Mucosa of stomach (tissue), 1 donor: ENCODE results near the gene INPP5B.
"Not testable (repeated sequence)": the region's sequence is repeated elsewhere in the genome, so short reads cannot be mapped to it uniquely, and the experiment has no call there.

ENCODE experiments used
- H3K27me3 ChIP-seq: one replicate; pipeline ENCODE4 v1.7.0; 2013; ENCODE audit warnings: mild to moderate bottlenecking, low read length; ENCODE audit not compliant: control insufficient read depth, insufficient read depth
- H3K36me3 ChIP-seq: one replicate; pipeline ENCODE4 v1.7.0; 2013; ENCODE audit warnings: low read length; ENCODE audit not compliant: control insufficient read depth, insufficient read depth
- H3K4me1 ChIP-seq: one replicate; pipeline ENCODE4 v1.7.0; 2013; ENCODE audit warnings: mild to moderate bottlenecking, low read length; ENCODE audit not compliant: control insufficient read depth, insufficient read depth
- H3K4me3 ChIP-seq: one replicate; pipeline ENCODE4 v1.7.0; 2013; ENCODE audit warnings: low read length
- H3K9ac ChIP-seq: one replicate; pipeline ENCODE4 v1.7.0; 2013; ENCODE audit warnings: mild to moderate bottlenecking, low read length, moderate library complexity
- H3K9me3 ChIP-seq: one replicate; pipeline ENCODE4 v1.7.0; 2013; ENCODE audit warnings: mild to moderate bottlenecking, low read length, moderate library complexity; ENCODE audit not compliant: control insufficient read depth
- donor health status: Pancreatic carcinoma.

Gene INPP5B

DNA sequence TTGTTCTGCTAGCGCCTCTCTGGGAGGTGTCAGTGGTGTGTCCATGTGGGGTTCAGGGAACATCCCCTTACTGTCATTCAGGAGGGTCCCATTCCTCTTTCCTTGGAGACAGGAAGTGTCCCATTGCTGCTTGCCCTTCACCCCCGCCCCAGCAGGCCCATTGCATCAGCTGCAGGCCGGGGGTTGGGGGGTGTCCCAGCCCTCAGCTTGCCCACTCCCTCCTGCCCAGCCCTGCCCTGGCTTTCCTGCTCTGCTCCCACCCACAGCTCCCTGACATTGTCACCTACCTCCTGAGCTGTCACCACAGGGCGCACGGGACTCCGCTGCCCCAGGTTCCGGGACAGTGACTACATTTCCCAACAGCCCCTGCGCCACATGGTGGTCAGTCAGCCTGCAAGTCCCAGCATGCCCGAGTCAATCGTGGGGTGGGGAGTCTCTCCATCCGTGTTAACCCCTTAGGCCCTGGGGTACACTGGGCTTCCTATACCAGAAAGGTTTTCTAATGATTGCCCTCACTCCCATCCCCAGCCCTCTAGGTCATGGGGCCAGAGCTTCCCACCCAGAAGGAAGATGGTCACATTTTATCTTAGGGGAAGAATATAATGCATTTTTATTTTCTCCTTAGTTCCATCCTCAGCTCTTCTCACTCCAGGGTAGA is at the start of gene INPP5B:
INPP5B (minus strand) TSS at position 351 of the 658 bp plus-strand sequence. CDS start 745 bp downstream, outside the sequence.
- H3K36me3 ChIP-seq, result no peaks in the 10 kb centered on the region
- no peaks in the 10 kb centered on the region for H3K9me3 ChIP-seq
- H3K4me1 ChIP-seq, result peaks cover 17% of the 10 kb centered on the region
- H3K4me3 ChIP-seq, result peak within 1 kb of the TSS; percentile 89
- H3K27me3 ChIP-seq, result no peaks in the 10 kb centered on the region
- peak within 1 kb of the TSS; percentile 90 for H3K9ac ChIP-seq

DNA sequence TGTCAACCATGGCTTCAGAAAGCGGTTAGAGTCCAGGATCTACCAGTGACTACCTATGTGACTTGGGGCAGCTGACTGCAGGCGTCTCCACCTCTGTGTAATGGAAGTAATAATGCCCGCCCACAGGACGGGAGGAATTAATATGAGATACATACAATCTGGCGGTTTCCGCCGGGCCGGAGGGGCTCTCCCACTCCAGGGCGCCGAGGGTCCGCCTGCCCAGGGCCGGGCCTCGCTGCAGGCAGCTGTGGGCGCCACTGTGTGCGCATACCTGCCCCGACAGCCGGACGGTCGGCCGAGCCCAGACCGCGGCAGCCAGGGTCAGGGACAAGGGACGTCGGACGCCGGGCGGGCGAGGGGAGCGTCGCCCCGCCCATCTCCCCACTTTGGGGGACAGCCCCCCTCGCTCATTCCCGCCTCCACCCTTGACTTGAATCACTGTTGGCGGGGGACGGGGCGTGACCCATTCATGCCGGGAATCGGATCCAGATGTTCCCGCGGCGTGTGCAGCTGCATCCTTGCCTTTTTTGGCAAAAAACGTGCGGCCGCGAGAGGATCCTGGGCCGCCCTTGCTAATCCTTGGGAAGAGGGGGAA is 49.0 kb upstream of the INPP5B start:
- peaks cover 44% of the 10 kb centered on the region for H3K4me1 ChIP-seq
- no peaks in the 10 kb centered on the region for H3K9me3 ChIP-seq
- H3K9ac ChIP-seq, result peak overlapping the region; percentile 74
- peak overlapping the region; percentile 46 for H3K4me3 ChIP-seq
- H3K36me3 ChIP-seq, result no peaks in the 10 kb centered on the region
- H3K27me3 ChIP-seq, result no peaks in the 10 kb centered on the region

DNA sequence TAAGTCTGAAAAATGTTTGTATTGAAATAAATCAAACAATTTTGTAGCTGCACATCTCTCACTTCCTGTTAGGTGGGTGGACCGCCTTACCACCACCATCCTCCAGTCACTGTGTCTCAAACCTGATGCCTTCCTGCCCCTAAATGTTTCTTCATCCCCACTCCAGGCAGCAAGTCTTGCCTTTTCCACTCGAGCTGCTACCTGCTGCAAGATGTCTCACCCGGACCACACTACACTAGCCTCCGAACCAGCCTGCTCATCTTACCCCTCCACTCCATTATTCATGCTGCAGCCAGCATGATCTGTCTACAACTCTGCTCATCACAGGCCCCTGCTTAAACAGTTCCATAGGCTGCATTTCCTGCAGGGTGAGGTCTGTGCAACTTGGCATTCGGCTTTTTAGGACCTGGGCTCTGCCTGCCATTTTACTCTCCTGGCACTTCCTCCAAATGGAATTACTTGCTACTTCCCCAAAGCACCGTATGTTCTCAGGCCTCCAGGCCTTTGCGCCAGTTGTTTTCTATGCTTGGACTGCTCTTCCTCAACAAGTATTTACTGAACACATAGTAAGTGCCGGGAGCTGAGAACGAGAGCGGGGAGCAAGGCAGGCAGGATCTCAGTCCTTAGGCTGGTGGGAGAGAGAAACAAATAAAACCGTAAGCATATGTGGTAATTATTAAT is 48.2 kb upstream of the INPP5B start:
- no peaks in the 10 kb centered on the region for H3K36me3 ChIP-seq
- H3K4me1 ChIP-seq, result peaks cover 42% of the 10 kb centered on the region
- H3K27me3 ChIP-seq, result no peaks in the 10 kb centered on the region
- H3K4me3 ChIP-seq, result peak overlapping the region; percentile 37
- H3K9me3 ChIP-seq, result no peaks in the 10 kb centered on the region
- peak overlapping the region; percentile 41 for H3K9ac ChIP-seq

DNA sequence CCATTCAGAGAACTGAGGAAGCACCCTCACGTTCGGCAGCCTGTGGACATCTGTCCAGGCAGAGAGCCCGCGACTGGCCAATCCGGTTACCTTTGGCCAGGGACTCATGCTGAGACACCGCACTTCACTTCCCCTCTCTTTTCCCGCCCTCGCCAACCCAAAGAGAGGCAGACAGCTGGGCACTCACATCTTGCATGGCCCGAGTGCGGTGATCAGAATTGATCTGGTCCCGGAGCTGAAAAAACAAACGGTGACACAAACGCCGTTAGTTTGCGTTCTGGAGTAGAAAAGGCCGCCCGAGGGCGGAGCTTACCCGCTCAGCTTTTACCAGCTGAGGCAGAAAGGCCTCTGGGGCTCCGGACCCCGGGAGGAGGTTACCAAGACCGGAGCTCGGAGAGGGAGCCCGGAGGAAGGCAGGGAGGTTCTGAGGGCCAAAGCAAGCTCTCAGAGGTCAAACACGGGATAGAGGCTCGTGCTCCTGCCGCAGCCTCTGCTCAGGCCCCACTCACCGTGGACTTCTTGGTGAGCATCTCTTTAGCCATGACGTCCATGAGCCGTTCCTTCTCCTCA is 42.6 kb upstream of the INPP5B start:
- H3K4me3 ChIP-seq, result peak overlapping the region; percentile 81

GRCh38 chr1:37987679-37988078 is 40.8 kb upstream of the INPP5B start:
- no peaks in the 10 kb centered on the region for H3K27me3 ChIP-seq
- H3K9ac ChIP-seq, result no peak overlapping the region
- H3K9me3 ChIP-seq, result no peaks in the 10 kb centered on the region
- H3K4me1 ChIP-seq, result peaks cover 3% of the 10 kb centered on the region
- H3K36me3 ChIP-seq, result no peaks in the 10 kb centered on the region
- no peak overlapping the region for H3K4me3 ChIP-seq

More for the DNA sequence above, 42.6 kb upstream of the INPP5B start:
- no peaks in the 10 kb centered on the region for H3K36me3 ChIP-seq
- H3K9ac ChIP-seq, result peak overlapping the region; percentile 74
- no peaks in the 10 kb centered on the region for H3K27me3 ChIP-seq
- peaks cover 3% of the 10 kb centered on the region for H3K4me1 ChIP-seq
- no peaks in the 10 kb centered on the region for H3K9me3 ChIP-seq

GRCh38 chr1:37983546-37983945 is 36.7 kb upstream of the INPP5B start:
- no peaks in the 10 kb centered on the region for H3K36me3 ChIP-seq
- H3K4me1 ChIP-seq, result no peaks in the 10 kb centered on the region
- no peaks in the 10 kb centered on the region for H3K27me3 ChIP-seq
- H3K9me3 ChIP-seq, result no peaks in the 10 kb centered on the region
- no peak overlapping the region for H3K4me3 ChIP-seq
- no peak overlapping the region for H3K9ac ChIP-seq

- Histone ChIP-seq H3K36me3 (no peaks in the 10 kb centered on the region), H3K9me3 (no peaks in the 10 kb centered on the region), H3K27me3 (no peaks in the 10 kb centered on the region), H3K4me1 (no peaks in the 10 kb centered on the region), H3K4me3 (no peak overlapping the region), H3K9ac (no peak overlapping the region)
Observed at GRCh38 chr1:37978541-37978940, 31.7 kb upstream of the INPP5B start.

- not testable (repeated sequence) for H3K9me3 ChIP-seq, H3K36me3 ChIP-seq
Observed at GRCh38 chr1:37975083-37975482, 28.2 kb upstream of the INPP5B start.

GRCh38 chr1:37974567-37974966 is 27.7 kb upstream of the INPP5B start:
- H3K27me3 ChIP-seq, result no peaks in the 10 kb centered on the region
- H3K9me3 ChIP-seq, result no peaks in the 10 kb centered on the region
- no peaks in the 10 kb centered on the region for H3K4me1 ChIP-seq
- no peak overlapping the region for H3K4me3 ChIP-seq
- H3K36me3 ChIP-seq, result no peaks in the 10 kb centered on the region
- no peak overlapping the region for H3K9ac ChIP-seq

More at GRCh38 chr1:37975083-37975482, 28.2 kb upstream of the INPP5B start:
- H3K9ac ChIP-seq, H3K27me3 ChIP-seq, H3K4me3 ChIP-seq, H3K4me1 ChIP-seq: not testable (repeated sequence)

- H3K27me3 ChIP-seq, H3K9me3 ChIP-seq, H3K36me3 ChIP-seq, H3K9ac ChIP-seq, H3K4me1 ChIP-seq, H3K4me3 ChIP-seq: not testable (repeated sequence)
Observed at GRCh38 chr1:37973684-37974083, 26.8 kb upstream of the INPP5B start.

DNA sequence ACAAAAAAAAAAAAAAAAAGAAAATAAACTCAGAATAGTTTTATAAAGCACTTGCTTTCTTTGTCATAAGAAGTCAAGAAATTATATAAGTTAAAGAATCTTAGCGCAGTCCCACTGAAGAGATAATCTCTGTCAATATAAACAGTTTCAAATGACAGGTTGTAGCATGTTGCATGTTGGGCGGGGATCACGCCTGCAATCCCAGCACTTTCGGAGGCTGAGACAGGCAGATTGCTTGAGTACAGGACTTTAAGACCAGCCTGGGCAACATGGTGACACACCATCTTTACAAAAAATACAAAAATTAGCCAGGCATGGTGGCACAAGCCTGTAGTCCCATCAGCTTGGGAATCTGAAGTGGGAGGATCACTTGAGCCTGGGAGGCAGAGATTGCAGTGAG is 18.4 kb upstream of the INPP5B start:
- Histone ChIP-seq H3K36me3 (peaks cover 3% of the 10 kb centered on the region), H3K9ac (no peak overlapping the region), H3K4me3 (no peak overlapping the region), H3K27me3 (no peaks in the 10 kb centered on the region), H3K9me3 (no peaks in the 10 kb centered on the region), H3K4me1 (no peaks in the 10 kb centered on the region)

DNA sequence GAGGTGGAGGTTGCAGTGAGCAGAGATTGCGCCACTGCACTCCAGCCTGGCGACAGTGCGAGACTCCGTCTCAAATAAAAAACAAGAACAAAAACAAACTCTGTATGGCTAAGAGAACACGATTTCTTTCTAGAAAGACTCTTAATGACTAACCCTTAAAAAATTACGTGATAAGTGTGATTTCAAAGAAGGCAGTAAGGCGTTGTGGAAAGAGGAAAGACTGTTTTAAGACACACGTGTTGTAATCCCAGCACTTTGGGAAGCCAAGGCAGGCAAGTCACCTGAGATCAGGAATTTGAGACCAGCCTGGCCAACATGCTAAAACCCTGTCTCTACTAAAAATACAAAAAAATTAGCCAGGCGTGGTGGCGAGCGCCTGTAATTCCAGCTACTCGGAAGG is 17.3 kb upstream of the INPP5B start:
- H3K36me3 ChIP-seq, H3K9ac ChIP-seq, H3K27me3 ChIP-seq, H3K9me3 ChIP-seq, H3K4me3 ChIP-seq, H3K4me1 ChIP-seq: not testable (repeated sequence)
